Vagina (tissue), 2 donors: ENCODE measurements around the gene TEX36. TPM values are rescaled to one million over a fixed set of nuclear protein-coding genes. Genes with fewer than 3 reads are reported as not detected.

ENCODE experiments used
- DNase-seq, 2 donors: peaks; one replicate each; pipeline ENCODE4 v3.0.0-alpha.2; 2017; ENCODE audit errors: extremely low spot score in 2 of 2
- H3K27ac ChIP-seq: fragments of 200-600 bp; sonication (generic); one replicate; pipeline ENCODE4 v1.5.1; 2019
- H3K27me3 ChIP-seq: fragments of 200-600 bp; sonication (generic); one replicate; pipeline ENCODE4 v1.5.1; 2019
- H3K36me3 ChIP-seq, 2 donors: fragments of 200-600 bp; sonication (generic); one replicate each; pipeline ENCODE4 v1.5.1; 2017 to 2019
- H3K4me1 ChIP-seq: fragments of 200-600 bp; sonication (generic); one replicate; pipeline ENCODE4 v1.5.1; 2019
- H3K4me3 ChIP-seq, 2 donors: fragments of 200-600 bp; sonication (generic); 1 replicate in 1 of 2; 2 replicates in 1 of 2; pipeline ENCODE4 v1.5.1; 2016 to 2019
- H3K9me3 ChIP-seq: fragments of 200-600 bp; sonication (generic); one replicate; pipeline ENCODE4 v1.5.1; 2019
- POLR2A ChIP-seq, 2 donors: fragments of 450-650 bp; IDR thresholded peaks; one replicate each; pipeline ENCODE4 v1.6.1; 2017; ENCODE audit warnings: antibody characterized with exemption in 2 of 2, mild to moderate bottlenecking in 2 of 2, moderate library complexity in 2 of 2
- POLR2AphosphoS5 ChIP-seq, 2 donors: sonication (generic); formaldehyde crosslinking; IDR thresholded peaks; one replicate each; pipeline ENCODE4 v1.9.0; 2017; ENCODE audit warnings: antibody characterized with exemption in 2 of 2, mild to moderate bottlenecking in 2 of 2, low read depth in 1 of 2; ENCODE audit not compliant: insufficient read depth in 1 of 2
- intact Hi-C: fragments of 100-400 bp; cut with DNase I; formaldehyde crosslinking; loops from one replicate; pipeline ENCODE4 v1.15.1; 2023
- total RNA-seq: library from RNA; depleted of rRNA; stranded (reverse); fragments of >200 nt; gene quantifications from one replicate; pipeline ENCODE4 v1.2.3, GENCODE V29; 2016
- TF ChIP-seq, protein P1 (sequence below), 3 experiments: fragments of 450-650 bp in 2 of 3; fragments of 200-600 bp in 1 of 3; sonication (generic) in 1 of 3; IDR thresholded peaks; one replicate each; pipeline ENCODE4 v1.5.1; 2017 to 2019; ENCODE audit warnings: antibody characterized with exemption in 3 of 3, mild to moderate bottlenecking in 2 of 3, moderate library complexity in 2 of 3

The TEX36 gene, protein sequence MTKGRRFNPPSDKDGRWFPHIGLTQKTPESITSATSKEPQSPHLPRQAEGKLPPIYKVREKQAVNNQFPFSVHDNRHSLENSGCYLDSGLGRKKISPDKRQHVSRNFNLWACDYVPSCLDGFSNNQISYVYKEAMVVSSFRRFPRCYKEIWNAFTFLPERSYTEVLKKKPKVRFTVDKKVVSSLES
- not detected for total RNA-seq

DNA sequence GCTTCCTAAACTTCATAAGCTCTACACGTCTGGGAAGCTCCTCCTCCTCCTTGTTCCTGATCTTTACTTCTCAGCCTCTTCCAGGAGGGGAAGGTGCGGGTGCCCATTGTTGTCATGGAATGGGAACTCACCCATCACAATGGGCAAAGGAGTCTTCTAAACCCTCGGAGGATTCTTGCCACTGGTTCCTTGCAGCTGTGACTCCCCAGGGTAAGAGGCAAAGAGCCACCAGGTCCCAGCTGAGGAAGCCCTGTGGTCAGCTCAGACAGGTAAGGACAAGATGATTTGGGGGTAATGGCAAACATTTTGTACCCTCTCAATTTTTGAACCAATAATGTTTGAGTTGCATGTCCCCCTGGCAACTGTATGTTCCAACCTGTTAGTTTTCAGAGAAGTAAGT lies at the start of gene TEX36:
Gene TEX36, minus strand, starts transcription at position 101 of the 400 bp plus-strand sequence. CDS start 174 bp downstream, outside the sequence.
- DNase-seq = no peak
- Histone ChIP-seq H3K4me1 (no peaks in the 10 kb centered on the region), H3K27ac (no peak within 1 kb of the TSS), H3K4me3 (no peak within 1 kb of the TSS), H3K36me3 (no peaks in the 10 kb centered on the region), H3K9me3 (no peaks in the 10 kb centered on the region), H3K27me3 (no peaks in the 10 kb centered on the region)
- TF ChIP-seq POLR2A (IDR thresholded peaks at IDR 0.05) (no peak), POLR2AphosphoS5 (IDR thresholded peaks at IDR 0.05; ENCODE audit: insufficient read depth in 1 of 2, low read depth in 1 of 2) (no peak)
- TF ChIP-seq, protein P1, sequence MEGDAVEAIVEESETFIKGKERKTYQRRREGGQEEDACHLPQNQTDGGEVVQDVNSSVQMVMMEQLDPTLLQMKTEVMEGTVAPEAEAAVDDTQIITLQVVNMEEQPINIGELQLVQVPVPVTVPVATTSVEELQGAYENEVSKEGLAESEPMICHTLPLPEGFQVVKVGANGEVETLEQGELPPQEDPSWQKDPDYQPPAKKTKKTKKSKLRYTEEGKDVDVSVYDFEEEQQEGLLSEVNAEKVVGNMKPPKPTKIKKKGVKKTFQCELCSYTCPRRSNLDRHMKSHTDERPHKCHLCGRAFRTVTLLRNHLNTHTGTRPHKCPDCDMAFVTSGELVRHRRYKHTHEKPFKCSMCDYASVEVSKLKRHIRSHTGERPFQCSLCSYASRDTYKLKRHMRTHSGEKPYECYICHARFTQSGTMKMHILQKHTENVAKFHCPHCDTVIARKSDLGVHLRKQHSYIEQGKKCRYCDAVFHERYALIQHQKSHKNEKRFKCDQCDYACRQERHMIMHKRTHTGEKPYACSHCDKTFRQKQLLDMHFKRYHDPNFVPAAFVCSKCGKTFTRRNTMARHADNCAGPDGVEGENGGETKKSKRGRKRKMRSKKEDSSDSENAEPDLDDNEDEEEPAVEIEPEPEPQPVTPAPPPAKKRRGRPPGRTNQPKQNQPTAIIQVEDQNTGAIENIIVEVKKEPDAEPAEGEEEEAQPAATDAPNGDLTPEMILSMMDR (IDR thresholded peaks at IDR 0.05) = no peak
- intact Hi-C loops = no loop called here

DNA sequence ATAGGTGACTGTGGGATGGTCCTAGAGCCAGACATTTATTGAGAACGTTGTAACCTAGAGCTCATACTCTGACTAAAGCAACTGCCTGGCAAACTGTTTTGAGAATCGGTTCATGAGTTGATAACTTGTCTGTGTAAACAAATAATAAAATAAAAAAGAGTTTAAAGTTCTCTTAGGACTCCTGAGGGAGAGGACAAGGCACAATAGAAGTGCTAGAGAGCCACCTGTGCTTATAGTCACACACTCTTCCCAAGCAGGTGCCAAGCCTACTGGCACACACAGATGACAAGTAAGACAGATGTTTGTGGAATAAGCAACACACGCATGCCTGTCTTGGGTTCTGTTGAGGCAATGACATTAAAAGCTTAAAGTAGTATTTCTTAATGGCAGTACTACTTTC lies 44.5 kb upstream of the TEX36 start:
- Histone ChIP-seq H3K4me3 (no peak overlapping the region), H3K9me3 (no peaks in the 10 kb centered on the region), H3K27ac (no peak overlapping the region), H3K4me1 (no peaks in the 10 kb centered on the region), H3K27me3 (no peaks in the 10 kb centered on the region), H3K36me3 (peaks cover 0 to 92% of the 10 kb centered on the region in 2 donors)
- no peak for DNase-seq
- intact Hi-C loops = no loop called here
- TF ChIP-seq, protein P1 (IDR thresholded peaks at IDR 0.05) = no peak
- TF ChIP-seq POLR2A (IDR thresholded peaks at IDR 0.05) (no peak), POLR2AphosphoS5 (IDR thresholded peaks at IDR 0.05; ENCODE audit: insufficient read depth in 1 of 2, low read depth in 1 of 2) (no peak)

DNA sequence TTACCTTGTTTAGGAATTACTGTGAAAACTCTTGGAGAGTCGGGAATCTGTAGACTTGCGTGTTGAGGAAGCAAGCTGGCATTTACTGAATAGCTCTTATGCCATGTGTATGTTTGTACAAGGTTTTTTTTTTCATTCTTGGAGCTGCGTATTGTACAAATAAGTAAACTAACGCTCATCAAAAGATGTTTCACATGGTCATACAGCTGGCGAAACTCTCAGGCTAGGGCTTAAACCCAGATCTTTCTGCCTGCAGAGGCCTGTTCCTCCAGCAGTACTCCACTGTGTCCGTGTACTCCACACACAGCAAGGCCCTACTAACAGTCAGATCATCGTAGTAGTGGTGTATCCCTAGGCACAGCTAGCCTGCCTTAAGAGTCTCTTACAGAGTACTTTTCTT lies 44.0 kb upstream of the TEX36 start:
- intact Hi-C loops = no loop called here
- Histone ChIP-seq H3K27ac (no peak overlapping the region), H3K4me3 (no peak overlapping the region), H3K4me1 (peaks cover 3% of the 10 kb centered on the region), H3K36me3 (peaks cover 0 to 94% of the 10 kb centered on the region in 2 donors), H3K27me3 (no peaks in the 10 kb centered on the region), H3K9me3 (no peaks in the 10 kb centered on the region)
- no peak for TF ChIP-seq POLR2AphosphoS5 (IDR thresholded peaks at IDR 0.05; ENCODE audit: insufficient read depth in 1 of 2, low read depth in 1 of 2)
- no peak for TF ChIP-seq POLR2A (IDR thresholded peaks at IDR 0.05)
- TF ChIP-seq, protein P1 (IDR thresholded peaks at IDR 0.05) = no peak
- no peak for DNase-seq

DNA sequence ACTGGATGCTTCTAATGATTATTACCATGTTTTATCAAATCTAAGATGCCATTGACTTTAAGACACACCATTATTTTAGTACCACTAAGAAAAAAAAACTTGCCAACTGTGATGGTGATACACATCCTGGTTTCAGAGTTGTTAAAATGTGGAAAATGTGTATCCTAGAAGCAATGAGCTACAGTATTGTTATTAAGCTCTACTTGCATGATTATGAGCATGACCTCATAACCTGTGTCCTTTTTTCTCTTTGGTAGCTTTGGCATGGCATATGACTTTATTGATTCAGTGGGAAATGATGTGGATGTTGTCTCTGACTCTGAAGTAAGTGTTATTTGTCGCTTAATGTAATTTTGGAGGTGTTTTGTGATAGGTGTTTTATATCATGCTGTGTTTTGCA lies 39.8 kb upstream of the TEX36 start:
- Histone ChIP-seq H3K9me3 (no peaks in the 10 kb centered on the region), H3K4me3 (no peak overlapping the region), H3K4me1 (peaks cover 22% of the 10 kb centered on the region), H3K27ac (no peak overlapping the region), H3K36me3 (peaks cover 0 to 63% of the 10 kb centered on the region in 2 donors), H3K27me3 (no peaks in the 10 kb centered on the region)
- no peak for DNase-seq
- intact Hi-C loops = no loop called here
- TF ChIP-seq, protein P1 (IDR thresholded peaks at IDR 0.05) = no peak
- TF ChIP-seq POLR2AphosphoS5 (IDR thresholded peaks at IDR 0.05; ENCODE audit: insufficient read depth in 1 of 2, low read depth in 1 of 2) (no peak), POLR2A (IDR thresholded peaks at IDR 0.05) (no peak)

DNA sequence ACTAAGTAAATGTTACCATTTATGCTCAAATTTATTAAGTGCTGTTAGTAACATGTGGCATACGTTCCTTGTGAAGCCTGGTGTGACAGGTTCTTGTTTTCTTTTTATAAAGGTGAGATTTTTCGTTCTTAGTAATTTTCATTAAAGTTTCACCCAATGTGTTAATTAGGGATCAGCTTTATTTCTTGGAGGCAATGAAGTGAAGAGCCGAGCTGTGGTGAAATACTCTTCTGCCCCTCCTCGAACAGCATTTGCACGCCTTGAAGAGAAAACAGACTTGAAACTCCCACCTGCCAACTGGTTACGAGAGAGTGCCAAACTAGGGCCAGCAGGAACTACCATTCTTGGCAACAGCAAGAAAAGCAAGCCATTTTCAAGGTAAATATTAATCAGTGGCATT lies 38.1 kb upstream of the TEX36 start:
- H3K27ac ChIP-seq = no peak overlapping the region
- no peaks in the 10 kb centered on the region for H3K27me3 ChIP-seq
- TF ChIP-seq POLR2AphosphoS5 (IDR thresholded peaks at IDR 0.05; ENCODE audit: insufficient read depth in 1 of 2, low read depth in 1 of 2) = no peak
- TF ChIP-seq, protein P1 (IDR thresholded peaks at IDR 0.05) = no peak
- H3K9me3 ChIP-seq = no peaks in the 10 kb centered on the region
- peaks cover 0 to 45% of the 10 kb centered on the region in 2 donors for H3K36me3 ChIP-seq
- no peak overlapping the region for H3K4me3 ChIP-seq
- intact Hi-C loops = no loop called here
- H3K4me1 ChIP-seq = peaks cover 22% of the 10 kb centered on the region
- DNase-seq = no peak
